Esophagus squamous epithelium (tissue), 4 donors: ENCODE results near the gene MED8.

Source experiments
- POLR2A ChIP-seq, 4 donors: fragments of 450-650 bp; IDR thresholded peaks; one replicate each; pipeline ENCODE4 v1.6.1; 2017; ENCODE audit warnings: antibody characterized with exemption in 4 of 4, mild to moderate bottlenecking in 4 of 4, moderate library complexity in 3 of 4
- TF ChIP-seq, protein P1 (sequence below), 6 experiments: fragments of 450-650 bp in 4 of 6; fragments of 200-600 bp in 2 of 6; sonication (generic) in 2 of 6; IDR thresholded peaks; one replicate each; pipeline ENCODE4 v1.5.1; 2016 to 2019; ENCODE audit warnings: antibody characterized with exemption in 6 of 6, mild to moderate bottlenecking in 4 of 6, moderate library complexity in 4 of 6

- TF ChIP-seq POLR2A (IDR thresholded peaks at IDR 0.05): no peak
- TF ChIP-seq, protein P1, sequence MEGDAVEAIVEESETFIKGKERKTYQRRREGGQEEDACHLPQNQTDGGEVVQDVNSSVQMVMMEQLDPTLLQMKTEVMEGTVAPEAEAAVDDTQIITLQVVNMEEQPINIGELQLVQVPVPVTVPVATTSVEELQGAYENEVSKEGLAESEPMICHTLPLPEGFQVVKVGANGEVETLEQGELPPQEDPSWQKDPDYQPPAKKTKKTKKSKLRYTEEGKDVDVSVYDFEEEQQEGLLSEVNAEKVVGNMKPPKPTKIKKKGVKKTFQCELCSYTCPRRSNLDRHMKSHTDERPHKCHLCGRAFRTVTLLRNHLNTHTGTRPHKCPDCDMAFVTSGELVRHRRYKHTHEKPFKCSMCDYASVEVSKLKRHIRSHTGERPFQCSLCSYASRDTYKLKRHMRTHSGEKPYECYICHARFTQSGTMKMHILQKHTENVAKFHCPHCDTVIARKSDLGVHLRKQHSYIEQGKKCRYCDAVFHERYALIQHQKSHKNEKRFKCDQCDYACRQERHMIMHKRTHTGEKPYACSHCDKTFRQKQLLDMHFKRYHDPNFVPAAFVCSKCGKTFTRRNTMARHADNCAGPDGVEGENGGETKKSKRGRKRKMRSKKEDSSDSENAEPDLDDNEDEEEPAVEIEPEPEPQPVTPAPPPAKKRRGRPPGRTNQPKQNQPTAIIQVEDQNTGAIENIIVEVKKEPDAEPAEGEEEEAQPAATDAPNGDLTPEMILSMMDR (IDR thresholded peaks at IDR 0.05): no peak
Observed at GRCh38 chr1:43373066-43373940, 16.3 kb downstream of the MED8 start.
